HCT116 (cell line): ENCODE data around the gene KCND2. TPM values are rescaled to one million over a fixed set of nuclear protein-coding genes. Genes with fewer than 3 reads are reported as not detected.

Source experiments
- ATAC-seq: fragments of 200-7000 bp; cut with Tn5 transposase; 2 replicates; pipeline ENCODE4 v1.9.1; 2020; ENCODE audit warnings: mild to moderate bottlenecking, moderate library complexity
- BruUV-seq: library from RNA; stranded (reverse); fragments of 400-500 nt; replicated peaks from 2 replicates; lab custom pipeline; 2021; lab: Mats Ljungman, UMichigan
- CTCF ChIA-PET: fragments of 300-600 bp; sonication (Branson Sonifier 250); formaldehyde crosslinking; loops from one replicate; lab custom pipeline; 2021; ENCODE audit warnings: antibody characterized with exemption; lab: Charles Lee
- POLR2A ChIA-PET: fragments of 300-600, 350-600 bp; sonication (Branson Sonifier 250); formaldehyde crosslinking; loops from one replicate; lab custom pipeline; 2021; ENCODE audit warnings: antibody characterized with exemption; lab: Charles Lee
- RAD21 ChIA-PET, 2 experiments: fragments of 300-600 bp; sonication (Branson Sonifier 250); formaldehyde crosslinking; loops; one replicate each; lab custom pipeline; 2023; ENCODE audit warnings: low total read pairs in 2 of 2; ENCODE audit not compliant: uncharacterized antibody in 2 of 2, unreplicated experiment in 2 of 2, low non-redundant PET in 1 of 2; lab: Charles Lee
- DNase-seq: peaks from one replicate; pipeline ENCODE4 v3.0.0-alpha.2; 2010; ENCODE audit warnings: low read depth, low spot score
- H2AFZ ChIP-seq: fragments of 200-600 bp; shearing (Covaris generic), sonication (generic); 2 replicates; pipeline ENCODE4 v1.6.1; 2017; ENCODE audit warnings: low read depth, mixed run types, mixed read lengths, antibody characterized with exemption, low read length; ENCODE audit not compliant: poor library complexity, severe bottlenecking
- H3K27ac ChIP-seq: 2 replicates; pipeline ENCODE4 v1.5.1; 2012; ENCODE audit warnings: low read depth, low read length
- H3K27me3 ChIP-seq: fragments of 200-600 bp; sonication (generic); 2 replicates; pipeline ENCODE4 v1.6.1; 2016; ENCODE audit warnings: mixed run types, low read length, mixed read lengths; ENCODE audit not compliant: insufficient read depth
- H3K36me3 ChIP-seq, 2 experiments: fragments of 200-500 bp in 1 of 2; fragments of 200-600 bp in 1 of 2; sonication (Bioruptor generic) in 1 of 2; sonication (generic) in 1 of 2; 2 replicates each; pipeline versions ENCODE4 v1.5.1 to v1.6.1; 2014 to 2016; ENCODE audit warnings: low read length in 2 of 2, inconsistent platforms in 1 of 2, mixed read lengths in 1 of 2, mixed run types in 1 of 2; ENCODE audit not compliant: insufficient read depth in 2 of 2, control insufficient read depth in 1 of 2
- H3K4me1 ChIP-seq, 2 experiments: fragments of 200-600 bp in 1 of 2; sonication (generic) in 1 of 2; 2 replicates each; pipeline versions ENCODE4 v1.5.1 to v1.6.1; 2012 to 2017; ENCODE audit warnings: low read length in 2 of 2, inconsistent platforms in 1 of 2, mild to moderate bottlenecking in 1 of 2, mixed read lengths in 1 of 2, mixed run types in 1 of 2, moderate library complexity in 1 of 2; ENCODE audit not compliant: insufficient read depth in 2 of 2, control insufficient read depth in 1 of 2
- H3K4me2 ChIP-seq: fragments of 200-600 bp; sonication (generic); 2 replicates; pipeline ENCODE4 v1.6.1; 2017; ENCODE audit warnings: mixed run types, low read length, mixed read lengths
- H3K4me3 ChIP-seq, 2 experiments: fragments of 200-600 bp in 1 of 2; sonication (generic) in 1 of 2; replicated peaks in 1 of 2; 2 replicates each; pipeline ENCODE4 v1.5.1; 2011 to 2016; ENCODE audit warnings: low read length in 2 of 2, control low read depth in 1 of 2, low read depth in 1 of 2, mild to moderate bottlenecking in 1 of 2, mixed read lengths in 1 of 2, mixed run types in 1 of 2
- H3K79me2 ChIP-seq: fragments of 200-600 bp; sonication (generic); 2 replicates; pipeline ENCODE4 v1.6.1; 2017; ENCODE audit warnings: mild to moderate bottlenecking, mixed run types, low read length, moderate library complexity, mixed read lengths; ENCODE audit not compliant: insufficient read depth
- H3K9ac ChIP-seq: fragments of 200-600 bp; sonication (generic); 2 replicates; pipeline ENCODE4 v1.6.1; 2016; ENCODE audit warnings: low read length, mixed read lengths
- H3K9me2 ChIP-seq: fragments of 200-600 bp; sonication (generic), shearing (Covaris generic); 2 replicates; pipeline ENCODE4 v1.6.1; 2017; ENCODE audit warnings: mixed run types, mild to moderate bottlenecking, moderate library complexity; ENCODE audit not compliant: insufficient read depth
- H3K9me3 ChIP-seq, 2 experiments: fragments of 200-500 bp in 1 of 2; fragments of 200-600 bp in 1 of 2; sonication (Bioruptor generic) in 1 of 2; sonication (generic) in 1 of 2; 2 replicates each; pipeline ENCODE4 v1.6.1; 2014 to 2017; ENCODE audit warnings: low read length in 2 of 2, mixed read lengths in 2 of 2, inconsistent platforms in 1 of 2, low read depth in 1 of 2, mild to moderate bottlenecking in 1 of 2, mixed run types in 1 of 2, moderate library complexity in 1 of 2; ENCODE audit not compliant: control insufficient read depth in 1 of 2, insufficient read depth in 1 of 2
- H4K20me1 ChIP-seq: fragments of 200-600 bp; sonication (generic), shearing (Covaris generic); 2 replicates; pipeline ENCODE4 v1.6.1; 2017; ENCODE audit warnings: mixed run types, mild to moderate bottlenecking, moderate library complexity; ENCODE audit not compliant: insufficient read depth
- ATF3 ChIP-seq: IDR thresholded peaks from 2 replicates; pipeline ENCODE4 v1.6.1; 2012
- CTCF ChIP-seq, 3 experiments: fragments of 200-600 bp in 1 of 3; sonication (generic) in 1 of 3; IDR thresholded peaks in 2 of 3; conservative IDR thresholded peaks in 1 of 3; 2 replicates each; pipeline ENCODE4 v1.5.1; 2012 to 2017; ENCODE audit warnings: low read depth in 2 of 3, low read length in 2 of 3, antibody characterized with exemption in 1 of 3, borderline replicate concordance in 1 of 3, control low read depth in 1 of 3, mild to moderate bottlenecking in 1 of 3, mixed read lengths in 1 of 3, mixed run types in 1 of 3, moderate library complexity in 1 of 3; ENCODE audit not compliant: insufficient read depth in 1 of 3
- EGR1 ChIP-seq: IDR thresholded peaks from 2 replicates; pipeline ENCODE4 v1.6.1; 2012; ENCODE audit warnings: low read depth
- ELF1 ChIP-seq: IDR thresholded peaks from 2 replicates; pipeline ENCODE4 v1.6.1; 2012; ENCODE audit warnings: low read depth, borderline replicate concordance
- EZH2 ChIP-seq: fragments of 200-600 bp; sonication (generic); IDR thresholded peaks from 2 replicates; pipeline ENCODE4 v1.6.1; 2017; ENCODE audit warnings: antibody characterized with exemption, mixed run types
- EZH2phosphoT487 ChIP-seq: fragments of 200-600 bp; IDR thresholded peaks from 2 replicates; pipeline ENCODE4 v1.6.1; 2018; ENCODE audit warnings: antibody characterized with exemption, borderline replicate concordance
- FOSL1 ChIP-seq: IDR thresholded peaks from 2 replicates; pipeline ENCODE4 v1.6.1; 2012; ENCODE audit warnings: low read depth
- MAX ChIP-seq: IDR thresholded peaks from 2 replicates; pipeline ENCODE4 v1.6.1; 2012
- POLR2A ChIP-seq: IDR thresholded peaks from 2 replicates; pipeline ENCODE4 v1.7.0; 2011; ENCODE audit warnings: borderline replicate concordance; ENCODE audit not compliant: insufficient read depth, insufficient read length; ENCODE audit errors: extremely low read depth
- POLR2AphosphoS5 ChIP-seq: IDR thresholded peaks from 2 replicates; pipeline ENCODE4 v1.6.1; 2011; ENCODE audit warnings: mild to moderate bottlenecking, low read depth, low read length, moderate library complexity
- RAD21 ChIP-seq: IDR thresholded peaks from 2 replicates; pipeline ENCODE4 v1.6.1; 2012; ENCODE audit warnings: low read depth, mild to moderate bottlenecking
- REST ChIP-seq: IDR thresholded peaks from 2 replicates; pipeline ENCODE4 v1.6.1; 2012; ENCODE audit warnings: low read depth
- SIN3A ChIP-seq: IDR thresholded peaks from 2 replicates; pipeline ENCODE4 v1.6.1; 2012; ENCODE audit warnings: low read depth
- SP1 ChIP-seq: IDR thresholded peaks from 2 replicates; pipeline ENCODE4 v1.6.1; 2012; ENCODE audit warnings: low read depth
- SRF ChIP-seq: IDR thresholded peaks from 2 replicates; pipeline ENCODE4 v1.6.1; 2012; ENCODE audit warnings: low read depth
- TCF7L2 ChIP-seq: IDR thresholded peaks from 2 replicates; pipeline ENCODE4 v1.7.0; 2011; ENCODE audit warnings: borderline replicate concordance, inconsistent platforms; ENCODE audit not compliant: insufficient read depth, insufficient read length; ENCODE audit errors: extremely low read depth
- ZFX ChIP-seq: fragments of 450-650 bp; IDR thresholded peaks from 2 replicates; pipeline ENCODE4 v1.6.1; 2017
- ZNF274 ChIP-seq: fragments of 200-500 bp; sonication (Bioruptor generic); IDR thresholded peaks from 2 replicates; pipeline ENCODE4 v1.6.1; 2014; ENCODE audit warnings: mild to moderate bottlenecking, low read depth, low read length, inconsistent platforms
- intact Hi-C: fragments of 100-400 bp; cut with micrococcal nuclease; formaldehyde crosslinking; loops from 2 replicates; pipeline ENCODE4 v1.10.0; 2022
- total RNA-seq: library from RNA; stranded (reverse); gene quantifications from one replicate; pipeline ENCODE4 v1.2.1, GENCODE V29; 2021; ENCODE audit not compliant: unreplicated experiment

The KCND2 gene
- total RNA-seq, 1 experiment from 2014 or later = 0.05 TPM

GRCh38 chr7:120311028-120311788 is 38.2 kb downstream of the KCND2 start:
- H3K9ac ChIP-seq = no peak overlapping the region
- CTCF ChIA-PET = no interaction called here
- BruUV-seq = no TSS peak
- H3K79me2 ChIP-seq = no peaks in the 10 kb centered on the region
- RAD21 ChIA-PET = no interaction called here
- POLR2A ChIA-PET = no interaction called here
- no peak overlapping the region for H3K4me3 ChIP-seq
- no peaks in the 10 kb centered on the region for H3K36me3 ChIP-seq
- DNase-seq = no peak
- no peaks in the 10 kb centered on the region for H3K4me1 ChIP-seq
- no peak overlapping the region for H3K4me2 ChIP-seq
- H4K20me1 ChIP-seq = no peaks in the 10 kb centered on the region
- H2AFZ ChIP-seq = no peak overlapping the region
- intact Hi-C loops = no loop called here
- no peaks in the 10 kb centered on the region for H3K27me3 ChIP-seq
- no peaks in the 10 kb centered on the region for H3K9me3 ChIP-seq
- H3K9me2 ChIP-seq = no peaks in the 10 kb centered on the region
- H3K27ac ChIP-seq = no peak overlapping the region
- TF ChIP-seq EZH2 (no peak), FOSL1 (no peak), ELF1 (no peak), ZNF274 (no peak), ATF3 (no peak), SRF (no peak), POLR2AphosphoS5 (no peak), SIN3A (no peak), RAD21 (no peak), CTCF (IDR thresholded peaks at IDR 0.05 in 2 of 3, conservative IDR thresholded peaks at IDR 0.05 in 1 of 3; ENCODE audit: borderline replicate concordance in 1 of 3, insufficient read depth in 1 of 3, low read depth in 2 of 3, low read length in 2 of 3) (no peak), SP1 (no peak), EGR1 (no peak), ZFX (no peak), REST (no peak), MAX (no peak), EZH2phosphoT487 (no peak), TCF7L2 (no peak), POLR2A (no peak)
- ATAC-seq = no peak
